Suppressor macrophage treated with lipopolysaccharide for 4 hours (primary cell): ENCODE results near the gene CDK17.
"Not testable (repeated sequence)": the region's sequence is repeated elsewhere in the genome, so short reads cannot be mapped to it uniquely, and the experiment has no call there.

Experiments
- DNase-seq: peaks from one replicate; pipeline ENCODE4 v3.0.0-alpha.2; 2020

Gene CDK17

DNA sequence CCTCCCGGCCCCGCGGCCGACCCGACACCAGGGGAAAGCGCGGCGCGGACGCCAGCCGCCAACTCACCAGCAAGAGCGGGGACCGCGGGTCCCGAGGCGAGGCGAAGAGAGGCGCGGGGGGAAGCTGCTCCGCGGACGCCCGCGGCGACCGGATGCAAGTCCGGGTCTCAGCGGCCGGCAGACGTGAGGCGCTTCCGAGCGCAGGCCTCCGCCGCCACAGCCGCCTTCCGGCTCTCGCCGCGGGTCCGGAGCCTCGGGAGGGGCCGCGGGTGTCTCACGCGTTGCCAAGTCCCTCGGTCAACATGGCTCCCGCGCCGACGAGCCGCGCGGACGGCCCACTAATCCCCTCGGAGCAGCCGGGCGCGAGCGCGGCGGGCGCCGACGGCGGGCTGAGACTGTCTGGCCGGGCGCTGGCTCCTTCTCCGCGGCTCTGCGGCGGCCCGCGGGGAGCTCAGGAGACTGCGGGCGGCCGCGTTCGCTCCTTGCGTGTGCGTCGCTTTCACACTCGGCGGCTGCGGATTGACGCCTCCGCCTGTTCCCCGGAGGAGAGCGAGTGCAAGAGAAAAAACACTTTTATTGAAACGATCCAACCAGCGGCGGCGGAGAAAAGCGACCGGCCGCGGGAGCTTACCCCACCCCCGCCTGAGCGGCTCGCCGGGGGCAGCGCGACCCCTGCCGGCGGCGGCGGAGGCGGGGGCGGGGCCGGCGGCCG, at the start of gene CDK17:
CDK17 (minus strand) TSS at position 521 of the 712 bp plus-strand sequence. CDS start 65,603 bp downstream, outside the sequence.
- DNase-seq = peak; percentile 93

DNA sequence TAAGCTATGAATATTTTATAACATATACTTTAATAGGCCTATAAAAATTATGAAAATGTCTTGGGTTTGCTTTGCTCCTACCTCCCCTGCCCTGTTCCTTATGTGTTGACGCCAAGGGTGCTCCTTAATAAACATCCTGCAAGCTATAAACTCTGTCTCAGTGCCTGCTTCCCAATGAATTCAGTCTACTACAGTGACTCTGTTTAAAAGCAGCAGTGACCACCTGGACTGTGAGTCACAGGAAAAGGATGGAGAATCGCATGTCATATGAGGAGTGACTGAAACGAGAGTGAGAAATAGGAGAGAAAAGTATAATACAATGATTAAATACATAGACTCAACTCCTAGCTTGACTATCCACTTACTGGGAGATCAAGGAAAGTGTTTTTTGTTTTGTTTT, 48.1 kb upstream of the CDK17 start:
- no peak for DNase-seq

DNA sequence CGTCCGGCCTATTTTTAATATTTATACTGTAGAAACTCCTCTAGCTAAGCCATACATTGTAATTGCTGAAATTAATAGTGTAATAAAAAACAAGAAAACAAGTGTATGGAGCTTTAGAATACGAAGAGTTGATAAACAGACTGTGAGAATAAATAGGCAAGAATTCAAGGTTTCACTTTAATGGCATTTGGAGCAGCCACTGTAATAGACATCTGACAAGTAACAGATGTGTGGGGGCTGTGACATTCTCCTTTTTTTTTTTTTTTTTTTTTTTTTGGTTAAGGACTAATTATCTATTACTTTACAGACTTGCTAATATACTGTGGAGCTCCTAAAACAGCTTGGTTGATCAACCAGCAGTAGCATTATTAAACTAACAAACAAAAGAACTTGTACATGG, 47.0 kb upstream of the CDK17 start:
- DNase-seq = no peak

DNA sequence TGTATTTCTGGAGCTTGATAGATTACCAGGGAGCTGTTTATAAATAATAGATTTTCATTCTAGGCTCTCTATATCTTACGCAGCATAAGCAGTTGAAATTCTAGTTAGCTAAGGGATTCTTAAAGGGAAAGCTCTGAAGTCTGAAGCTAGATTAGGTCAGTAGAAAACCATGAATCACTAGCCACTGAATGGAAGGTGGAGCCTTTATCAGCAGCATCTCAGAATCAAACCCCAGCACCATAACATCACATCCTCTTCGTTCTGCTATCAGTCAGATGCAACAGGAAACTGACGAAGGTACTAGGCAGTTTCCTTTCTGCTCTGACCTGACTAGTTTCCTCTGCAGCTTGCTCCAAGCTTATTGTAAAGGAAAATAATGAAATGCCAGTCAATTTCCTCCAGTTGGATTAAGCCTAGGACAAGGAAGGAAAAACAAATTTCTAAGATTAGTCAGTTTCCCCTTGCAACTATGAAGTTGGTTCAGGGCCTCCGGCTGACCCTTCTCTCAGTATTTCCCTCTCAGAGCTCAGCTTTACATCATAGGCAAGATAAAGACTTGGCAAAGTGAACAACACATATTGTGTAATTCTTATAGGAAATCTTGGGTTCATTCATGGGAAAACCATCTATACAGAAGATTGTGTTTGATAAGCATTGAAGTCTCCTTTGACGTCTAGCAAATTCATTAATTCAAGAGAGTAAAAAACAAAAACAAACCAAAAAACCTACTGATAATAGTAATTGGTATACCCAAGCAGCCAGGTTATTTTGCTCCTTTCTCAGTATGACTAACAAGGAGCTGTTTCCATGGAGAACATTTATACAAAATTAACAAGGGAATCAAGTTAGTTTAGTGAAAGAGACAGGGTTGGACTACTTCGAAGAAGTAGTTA, 45.7 kb upstream of the CDK17 start:
- peak; percentile 42 for DNase-seq

DNA sequence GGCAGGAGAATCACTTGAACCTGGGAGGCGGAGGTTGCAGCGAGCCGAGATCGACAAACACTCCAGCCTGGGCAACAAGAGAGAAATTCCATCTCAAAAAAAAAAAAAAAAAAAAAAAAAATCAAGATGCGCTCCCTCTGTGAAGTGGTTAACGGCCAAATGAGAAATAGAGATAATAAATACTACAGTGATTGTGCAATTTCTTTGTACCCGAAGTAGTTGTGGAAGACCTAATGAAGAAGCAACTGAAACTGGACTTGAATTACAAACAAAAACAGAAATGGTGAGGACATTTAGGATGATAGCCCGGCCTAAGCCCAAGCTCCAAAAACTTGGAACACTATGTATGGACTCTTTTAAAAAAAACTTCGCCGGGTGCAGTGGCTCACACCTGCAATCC, 44.2 kb upstream of the CDK17 start:
- no peak for DNase-seq

DNA sequence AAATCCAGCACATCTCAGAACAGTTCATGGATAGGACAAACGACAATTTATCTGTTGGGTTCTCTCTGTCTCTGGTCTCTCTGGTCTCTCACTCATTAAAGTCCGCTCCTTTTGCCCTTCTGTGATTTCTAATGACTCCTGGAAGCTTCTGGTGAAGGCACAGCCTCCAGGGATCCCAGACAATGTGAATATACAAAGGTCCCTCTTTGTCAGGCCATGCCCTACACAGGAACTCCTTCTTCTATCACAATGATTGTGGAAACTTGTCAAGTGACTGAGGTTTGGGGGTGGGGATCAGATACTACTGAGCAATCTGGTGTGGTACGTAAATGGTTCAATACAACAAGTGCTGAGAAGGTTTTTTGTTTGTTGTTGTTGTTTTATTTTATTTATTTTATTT, 42.7 kb upstream of the CDK17 start:
- DNase-seq = no peak

DNA sequence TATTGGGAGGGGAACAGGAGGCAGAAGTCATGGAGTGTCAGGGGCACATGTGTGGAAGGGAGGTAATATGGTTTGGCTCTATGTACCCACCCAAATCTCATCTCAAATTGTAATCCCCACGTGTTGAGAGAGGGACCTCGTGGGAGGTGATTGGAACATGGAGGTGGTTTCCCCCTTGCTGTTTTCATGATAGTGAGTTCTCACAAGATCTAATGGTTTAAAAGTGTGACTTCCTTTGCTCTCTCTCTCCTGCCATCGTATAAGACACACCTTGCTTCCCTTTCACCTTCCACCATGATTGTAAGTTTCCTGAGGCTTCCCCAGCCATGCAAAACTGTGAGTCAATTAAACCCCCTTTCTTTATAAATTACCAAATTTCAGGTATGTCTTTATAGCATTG, 41.6 kb upstream of the CDK17 start:
- no peak for DNase-seq

DNA sequence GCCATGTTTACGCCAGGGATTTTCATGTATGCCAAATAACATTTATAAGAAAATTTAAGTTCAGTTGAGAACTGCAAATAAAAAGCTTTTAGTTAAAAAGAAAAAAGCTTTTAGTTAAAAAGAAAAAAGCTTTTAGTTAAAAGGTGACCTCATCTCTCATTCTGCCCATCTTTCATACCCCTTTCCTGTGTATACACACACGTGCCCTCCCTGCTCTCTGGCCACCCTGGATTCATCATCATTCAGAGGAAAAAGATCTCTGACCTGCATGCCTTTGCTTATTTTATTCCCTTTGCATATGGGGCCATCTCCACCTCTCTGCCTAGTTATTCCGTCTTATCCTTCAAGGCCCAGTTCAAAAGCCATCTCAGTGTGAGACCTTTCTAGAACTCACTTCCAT, 38.1 kb upstream of the CDK17 start:
- DNase-seq = no peak

DNA sequence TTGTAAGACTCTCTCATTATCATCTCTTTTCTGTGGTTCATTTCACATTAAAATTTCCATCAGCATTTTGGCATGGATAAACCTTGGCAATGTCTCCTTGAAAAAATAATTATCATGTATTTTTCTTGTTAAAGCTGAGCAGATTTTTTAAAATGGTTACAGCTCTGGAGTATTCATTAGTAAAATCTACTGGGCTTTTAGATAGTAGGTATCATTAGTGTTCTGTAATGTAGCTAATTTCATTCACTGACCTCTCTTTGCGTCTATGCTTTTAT, 36.9 kb upstream of the CDK17 start:
- no peak for DNase-seq

DNA sequence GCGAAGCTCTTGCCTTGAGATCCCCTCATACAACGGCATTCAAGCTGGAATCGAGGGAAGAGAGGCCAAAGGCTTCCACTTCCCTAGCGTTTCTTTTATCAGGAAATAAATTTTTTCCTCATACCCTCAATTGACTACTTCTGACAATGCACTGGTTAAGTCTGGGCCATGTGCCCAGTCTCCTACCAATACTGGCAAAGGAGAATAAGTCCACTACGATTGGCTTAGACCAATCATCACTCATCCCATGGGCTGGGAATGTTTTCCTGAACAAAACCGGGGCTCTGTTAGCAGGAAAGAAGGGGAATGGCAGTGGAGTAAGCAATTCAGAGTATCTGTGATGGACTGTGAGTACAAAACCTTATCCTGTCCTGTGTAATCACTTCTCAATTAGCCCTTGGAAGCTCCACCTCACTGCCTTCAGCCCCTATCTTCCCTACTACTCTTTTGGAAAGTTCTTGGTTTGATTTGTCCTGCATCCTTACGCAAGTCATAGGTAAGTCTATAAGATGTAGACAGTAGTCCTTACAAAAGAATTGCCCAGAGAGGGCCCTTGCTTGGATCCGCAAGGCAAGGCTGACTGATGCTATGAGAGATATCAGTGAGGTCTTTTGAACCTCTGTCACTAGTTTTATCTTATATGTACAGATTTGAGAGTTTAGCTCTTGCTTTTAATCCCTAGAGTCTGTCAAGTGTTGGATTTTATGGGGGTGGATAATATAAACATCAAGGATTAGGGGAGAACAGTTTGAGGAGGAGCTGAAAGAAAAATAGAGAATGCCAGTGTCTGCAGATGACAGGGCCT, 36.3 kb upstream of the CDK17 start:
- no peak for DNase-seq

DNA sequence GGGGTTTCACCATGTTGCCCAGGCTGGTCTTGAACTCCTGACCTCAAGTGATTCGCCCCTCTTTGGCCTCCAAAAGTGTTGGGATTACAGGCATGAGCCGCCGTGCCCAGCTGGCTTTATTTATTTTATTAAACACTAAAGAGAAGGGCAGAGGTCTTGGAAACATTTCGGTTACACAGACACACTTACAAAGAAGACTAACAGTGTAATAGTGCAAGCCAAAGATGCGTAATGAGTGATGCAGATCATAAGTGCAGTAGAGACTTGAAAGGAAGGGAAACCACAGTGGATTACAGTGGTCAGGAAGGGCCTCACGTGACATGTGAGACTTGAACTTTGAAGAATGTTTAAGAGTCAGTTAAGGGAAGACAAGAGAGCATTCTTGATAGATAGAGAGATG, 33.9 kb upstream of the CDK17 start:
- peak; percentile 52 for DNase-seq

DNA sequence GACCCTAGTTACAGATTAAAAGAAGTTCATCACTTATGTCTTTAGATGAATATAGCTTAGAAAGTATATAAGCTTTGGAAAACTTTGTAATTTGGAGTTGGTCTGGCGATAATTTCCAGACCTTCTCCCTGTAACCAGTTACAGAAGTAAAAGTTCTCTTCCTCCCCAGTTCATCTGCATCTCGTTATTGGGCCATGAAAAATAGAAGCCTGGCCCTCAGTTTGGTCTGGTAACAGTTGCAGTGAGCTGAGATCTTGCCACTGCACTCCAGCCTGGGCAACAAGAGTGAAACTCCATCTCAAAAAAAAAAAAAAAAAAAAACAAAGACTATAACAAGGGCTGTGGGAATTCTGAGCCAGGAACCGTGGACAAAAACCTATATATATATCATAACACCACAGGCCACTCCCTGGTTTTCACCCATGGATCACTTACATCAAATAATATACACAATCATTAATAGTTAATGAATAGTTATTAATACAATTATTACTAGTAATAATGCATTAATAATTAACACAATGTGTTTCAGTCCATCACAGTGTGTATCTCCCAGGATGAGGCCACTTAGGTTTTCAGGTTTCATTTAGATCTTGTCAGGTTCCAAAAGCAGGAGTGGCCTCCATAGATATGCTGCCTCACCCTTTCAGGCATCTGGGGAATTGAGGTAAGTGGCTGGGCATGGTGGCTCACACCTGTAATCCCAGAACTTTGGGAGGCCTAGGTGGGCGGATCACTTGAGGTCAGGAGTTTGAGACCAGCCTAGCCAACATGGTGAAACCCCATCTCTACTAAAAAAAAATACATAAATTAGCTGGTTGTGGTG, 32.5 kb upstream of the CDK17 start:
- DNase-seq = not testable (repeated sequence)

DNA sequence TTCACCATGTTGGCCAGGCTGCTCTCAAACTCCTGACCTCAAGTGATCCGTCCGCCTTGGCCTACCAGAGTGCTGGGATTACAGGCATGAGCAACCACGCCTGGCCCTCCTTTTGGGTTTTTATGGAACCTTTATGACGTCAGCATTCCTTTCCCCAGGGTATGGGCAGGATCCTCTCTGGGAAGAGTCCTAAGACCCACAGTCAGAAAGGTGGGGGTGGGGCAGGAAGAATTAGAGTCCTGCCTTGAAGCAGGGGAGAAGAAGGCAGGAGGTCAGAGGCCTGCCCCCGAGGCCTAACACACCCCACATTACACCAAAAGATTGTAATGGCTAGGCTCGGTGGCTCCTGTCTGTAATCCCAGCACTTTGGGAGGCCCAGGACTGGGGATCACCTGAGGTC, 30.8 kb upstream of the CDK17 start:
- no peak for DNase-seq

DNA sequence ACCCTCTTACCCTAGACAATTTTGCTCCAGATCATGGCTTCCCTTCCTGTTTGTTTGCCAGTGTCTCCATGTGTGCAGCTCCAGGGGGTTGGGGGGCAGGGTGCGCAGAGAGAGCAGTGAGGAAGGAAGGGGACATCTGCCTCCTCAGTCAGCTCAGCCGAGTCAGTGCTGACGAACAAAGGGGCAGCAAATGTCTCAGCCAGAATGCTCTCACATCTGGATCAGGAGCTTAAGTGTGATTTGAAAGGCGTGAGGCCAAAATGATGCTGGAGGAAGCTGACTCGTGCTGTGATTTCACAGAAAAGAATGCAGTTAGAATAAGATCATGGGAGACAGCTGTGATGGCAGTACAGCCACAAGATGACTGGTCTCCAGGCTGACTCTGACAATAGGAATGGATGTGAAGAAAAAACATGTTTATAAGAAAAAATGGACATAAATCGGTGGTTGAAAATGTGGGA, 27.1 kb upstream of the CDK17 start:
- peak; percentile 65 for DNase-seq

DNA sequence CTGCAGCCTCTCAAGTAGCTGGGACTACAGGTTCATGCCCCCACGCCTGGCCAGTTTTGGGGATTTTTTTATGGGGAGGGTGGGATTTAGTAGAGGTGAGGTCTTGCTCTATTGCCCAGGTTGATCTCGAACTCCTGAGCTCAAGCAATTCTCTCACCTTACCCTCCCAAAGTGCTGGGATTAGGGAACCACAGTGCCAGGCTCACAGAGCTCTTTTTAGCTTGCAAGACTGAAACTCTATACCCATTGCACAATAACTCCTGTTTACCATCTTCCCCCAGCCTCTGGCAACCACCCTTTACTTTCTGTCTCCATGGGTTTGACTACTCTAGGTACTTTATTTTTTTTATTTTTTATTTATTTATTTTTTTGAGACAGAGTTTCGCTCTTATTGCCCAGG, 25.7 kb upstream of the CDK17 start:
- no peak for DNase-seq

DNA sequence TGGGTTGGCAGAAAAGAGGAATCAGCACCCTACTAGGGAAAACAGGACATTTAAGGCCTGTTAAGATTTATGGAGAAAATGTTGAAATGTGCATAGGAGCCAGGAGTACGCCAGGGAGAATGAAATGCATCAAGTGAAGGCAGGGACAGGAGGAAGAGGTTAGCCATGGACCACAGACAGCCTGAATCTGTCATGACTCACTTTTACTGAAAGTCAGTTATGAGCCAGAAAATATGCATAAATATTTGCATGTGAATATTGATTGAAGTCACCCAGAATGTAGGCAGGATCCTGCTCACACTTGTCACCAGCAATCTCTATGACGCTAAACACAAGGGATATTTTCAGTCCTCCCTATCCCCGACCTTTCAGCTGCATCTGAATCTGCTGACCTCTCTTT, 25.1 kb upstream of the CDK17 start:
- DNase-seq = no peak

DNA sequence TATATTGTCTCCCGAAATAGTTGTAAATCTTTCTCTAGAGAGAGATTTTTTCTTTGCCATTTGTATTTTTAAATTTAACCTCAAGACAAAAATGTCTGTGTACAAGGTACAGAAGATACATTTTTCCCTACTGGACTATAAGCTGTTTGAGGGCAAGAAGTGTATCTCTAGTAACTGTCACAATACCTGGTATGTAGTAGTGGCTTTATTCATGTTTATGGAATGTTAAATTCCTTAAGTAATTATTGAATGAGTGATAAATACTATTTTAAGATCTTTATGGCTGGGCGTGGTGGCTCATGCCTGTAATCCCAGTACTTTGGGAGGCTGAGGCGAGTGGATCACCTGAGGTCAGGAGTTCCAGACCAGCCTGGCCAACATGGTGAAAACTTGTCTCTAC, 24.4 kb upstream of the CDK17 start:
- no peak for DNase-seq

DNA sequence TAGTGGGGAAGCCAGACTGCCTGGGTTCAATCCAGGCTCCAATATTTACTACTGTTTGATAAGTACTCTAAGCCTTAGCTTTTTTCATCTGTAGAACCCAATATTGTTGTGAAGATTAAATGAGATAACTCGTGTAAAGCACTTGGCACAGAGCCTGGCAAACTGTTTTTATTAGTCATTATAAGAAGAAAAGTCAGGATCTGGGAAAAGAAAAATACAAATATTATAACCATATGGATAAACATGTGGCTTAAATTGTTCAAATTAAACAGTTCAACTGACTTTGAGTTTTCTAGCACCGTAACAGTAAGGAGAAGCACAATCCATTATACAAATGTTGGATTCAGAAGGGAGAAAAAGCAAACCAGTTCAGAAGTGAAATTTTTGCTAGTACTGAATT, 22.0 kb upstream of the CDK17 start:
- no peak for DNase-seq

DNA sequence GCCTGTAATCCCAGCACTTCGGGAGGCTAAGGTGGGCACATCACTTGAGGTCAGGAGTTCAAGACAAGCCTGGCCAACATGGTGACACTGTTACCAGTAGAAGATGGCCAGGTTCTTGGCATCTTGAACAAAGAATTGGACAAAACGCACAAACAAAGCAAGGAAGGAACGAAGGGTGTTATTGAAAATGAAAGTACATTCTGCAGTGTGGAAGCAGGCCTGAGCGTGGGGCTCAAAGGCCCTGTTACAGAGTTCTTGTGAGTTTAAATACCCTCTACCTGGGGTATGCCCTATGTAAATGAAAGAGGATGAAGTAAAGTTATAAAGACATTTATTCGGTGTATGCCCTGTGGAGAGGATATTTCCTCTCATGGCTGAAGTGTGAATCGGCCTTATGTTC, 20.8 kb upstream of the CDK17 start:
- DNase-seq = no peak

DNA sequence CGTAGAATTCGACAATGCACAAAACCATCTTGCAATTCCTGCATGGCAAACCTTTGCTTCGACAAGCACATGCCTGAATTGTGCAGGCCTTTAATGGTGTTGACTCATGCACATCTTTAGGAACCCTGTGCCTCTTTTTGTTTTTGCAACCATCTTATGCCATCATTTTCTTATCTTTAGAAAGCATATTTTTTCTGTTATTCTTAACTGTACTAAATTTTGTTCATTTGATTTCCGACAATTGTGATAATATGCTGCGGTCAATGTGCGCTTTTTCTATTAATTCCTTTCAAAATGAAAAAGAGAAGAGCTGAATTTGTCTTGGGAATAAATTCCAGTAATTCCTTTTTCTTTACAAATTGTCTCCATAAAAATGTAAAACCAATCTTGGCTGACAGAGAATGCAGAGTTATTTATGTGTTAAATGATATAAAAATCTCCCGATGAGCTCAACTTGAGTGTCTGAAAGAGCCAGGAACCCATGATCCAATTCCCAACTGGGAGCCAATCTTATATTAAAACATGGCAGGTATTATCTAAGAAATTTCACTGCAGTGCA, 20.1 kb upstream of the CDK17 start:
- no peak for DNase-seq

DNA sequence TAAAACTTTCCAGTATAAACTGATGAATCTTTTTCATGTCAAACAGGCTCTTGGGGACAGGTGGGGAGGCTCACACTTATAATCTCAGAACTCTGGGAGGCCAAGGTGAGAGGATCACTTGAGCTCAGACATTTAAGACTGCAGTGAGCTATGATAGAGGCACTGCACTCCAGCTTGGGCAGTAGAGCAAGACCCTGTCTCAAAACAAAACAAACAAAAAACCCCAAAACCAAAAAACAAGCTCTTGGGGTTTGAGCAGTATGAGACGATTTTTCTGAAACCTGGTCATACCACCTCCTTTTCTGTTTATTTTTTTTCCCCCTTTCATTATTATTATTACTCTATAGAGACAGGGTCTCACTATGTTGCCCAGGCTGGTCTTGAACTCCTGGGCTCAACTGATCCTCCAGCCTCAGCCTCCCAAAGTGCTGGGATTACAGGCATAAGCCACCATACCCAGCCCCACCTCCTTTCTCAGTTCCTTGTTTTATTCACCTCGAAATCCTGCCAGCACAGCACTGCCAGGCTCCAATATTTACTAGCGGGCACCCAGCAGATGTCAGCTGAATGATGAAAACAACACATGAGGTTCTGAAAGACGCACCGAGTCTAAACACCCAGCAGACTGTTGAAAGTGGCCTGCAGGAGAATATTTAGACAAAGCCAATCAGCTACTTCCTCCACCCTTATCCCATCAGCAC, 19.5 kb upstream of the CDK17 start:
- DNase-seq = no peak

DNA sequence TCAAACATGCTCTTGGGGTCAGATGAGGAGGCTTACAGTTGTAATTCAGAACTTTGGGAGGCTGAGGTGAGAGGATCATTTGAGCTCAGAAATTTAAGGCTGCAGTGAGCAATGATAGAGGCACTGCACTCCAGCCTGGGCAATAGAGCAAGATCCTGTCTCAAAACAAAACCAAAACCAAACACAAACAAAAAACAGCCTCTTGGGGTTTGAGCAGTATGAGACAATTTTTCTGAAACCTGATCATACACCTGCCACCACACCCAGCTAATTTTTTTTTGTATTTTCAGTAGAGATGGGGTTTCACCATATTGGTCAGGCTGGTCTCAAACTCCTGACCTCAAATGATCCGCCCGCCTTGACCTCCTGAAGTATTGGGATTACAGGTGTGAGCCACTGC, 17.4 kb upstream of the CDK17 start:
- DNase-seq = not testable (repeated sequence)
